HEK293 (cell line): Measurements from ENCODE around the gene BCL11B.

Experiments used
- IKZF3 ChIP-seq: fragments of 450-650 bp; IDR thresholded peaks from 2 replicates; pipeline ENCODE4 v1.5.0; 2018; ENCODE audit warnings: missing biosample characterization, mild to moderate bottlenecking, missing genetic modification characterization, moderate library complexity
- YY1 ChIP-seq: fragments of 450-650 bp; formaldehyde crosslinking; IDR thresholded peaks from 2 replicates; pipeline ENCODE4 v1.5.1; 2018; ENCODE audit warnings: missing biosample characterization, missing genetic modification characterization
- ZFP41 ChIP-seq: fragments of 450-650 bp; formaldehyde crosslinking; IDR thresholded peaks from 2 replicates; pipeline ENCODE4 v1.5.1; 2016; ENCODE audit warnings: missing biosample characterization, missing genetic modification characterization, borderline replicate concordance
- ZNF138 ChIP-seq: fragments of 450-650 bp; formaldehyde crosslinking; IDR thresholded peaks from 2 replicates; pipeline ENCODE4 v1.5.1; 2016; ENCODE audit warnings: missing biosample characterization, missing genetic modification characterization, borderline replicate concordance
- ZNF146 ChIP-seq: fragments of 450-650 bp; formaldehyde crosslinking; IDR thresholded peaks from 2 replicates; pipeline ENCODE4 v1.5.1; 2016; ENCODE audit warnings: missing biosample characterization, missing genetic modification characterization
- ZNF248 ChIP-seq: fragments of 450-650 bp; formaldehyde crosslinking; IDR thresholded peaks from 2 replicates; pipeline ENCODE4 v1.5.1; 2017; ENCODE audit warnings: missing biosample characterization, missing genetic modification characterization
- TF ChIP-seq, protein P1 (sequence below): fragments of 450-650 bp; formaldehyde crosslinking; IDR thresholded peaks from 2 replicates; pipeline ENCODE4 v1.5.1; 2016; ENCODE audit warnings: missing biosample characterization, missing genetic modification characterization
- TF ChIP-seq, protein P2 (sequence below): fragments of 450-650 bp; IDR thresholded peaks from 2 replicates; pipeline ENCODE4 v1.5.1; 2018; ENCODE audit warnings: missing biosample characterization, missing genetic modification characterization
- TF ChIP-seq, protein P3 (sequence below): fragments of 450-650 bp; formaldehyde crosslinking; IDR thresholded peaks from 2 replicates; pipeline ENCODE4 v1.5.1; 2016; ENCODE audit warnings: missing biosample characterization, missing genetic modification characterization
- TF ChIP-seq, protein P4 (sequence below): fragments of 450-650 bp; formaldehyde crosslinking; IDR thresholded peaks from 2 replicates; pipeline ENCODE4 v1.5.1; 2016; ENCODE audit warnings: missing biosample characterization, missing genetic modification characterization
- TF ChIP-seq, protein P5 (sequence below): fragments of 450-650 bp; formaldehyde crosslinking; IDR thresholded peaks from 2 replicates; pipeline ENCODE4 v1.5.1; 2016; ENCODE audit warnings: missing biosample characterization, missing genetic modification characterization
- TF ChIP-seq, protein P6 (sequence below): fragments of 450-650 bp; formaldehyde crosslinking; IDR thresholded peaks from 2 replicates; pipeline ENCODE4 v1.5.1; 2017; ENCODE audit warnings: missing biosample characterization, missing genetic modification characterization
- TF ChIP-seq, protein P7 (sequence below): fragments of 450-650 bp; formaldehyde crosslinking; IDR thresholded peaks from 2 replicates; pipeline ENCODE4 v1.5.1; 2016; ENCODE audit warnings: missing biosample characterization, missing genetic modification characterization

DNA sequence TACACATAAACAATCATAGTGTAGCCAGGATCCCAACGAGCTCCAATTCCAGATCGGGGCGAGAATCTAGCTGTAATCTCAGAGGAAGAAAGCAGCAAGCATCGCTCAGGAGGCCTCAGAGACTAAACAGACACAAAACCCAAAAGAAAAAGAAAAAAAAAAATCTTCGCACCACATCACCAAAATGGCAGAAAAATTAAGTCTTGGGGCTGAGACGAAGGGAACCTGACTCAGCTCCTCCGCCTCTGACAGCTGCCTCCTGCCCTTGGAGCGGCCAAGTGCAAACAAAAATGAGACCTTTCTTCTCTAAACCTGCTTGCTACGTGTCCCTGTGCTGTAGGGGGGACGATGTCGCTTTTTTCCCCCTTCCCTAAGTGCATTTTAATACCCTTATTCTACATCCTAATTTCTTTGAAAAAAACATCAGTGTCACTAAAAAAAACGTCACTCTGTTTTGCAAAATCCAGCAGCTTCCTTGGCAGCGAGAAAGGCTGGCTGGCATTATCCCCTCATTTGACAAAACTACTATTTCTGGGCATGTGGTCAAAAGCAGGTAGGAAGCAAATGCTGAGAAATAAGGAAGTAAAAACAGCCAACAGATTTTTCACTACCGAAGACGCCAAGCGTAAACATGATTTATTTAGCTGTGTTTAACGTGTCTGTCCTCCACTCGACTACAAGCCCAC lies 30.5 kb downstream of the BCL11B start:
- TF ChIP-seq, protein P1, sequence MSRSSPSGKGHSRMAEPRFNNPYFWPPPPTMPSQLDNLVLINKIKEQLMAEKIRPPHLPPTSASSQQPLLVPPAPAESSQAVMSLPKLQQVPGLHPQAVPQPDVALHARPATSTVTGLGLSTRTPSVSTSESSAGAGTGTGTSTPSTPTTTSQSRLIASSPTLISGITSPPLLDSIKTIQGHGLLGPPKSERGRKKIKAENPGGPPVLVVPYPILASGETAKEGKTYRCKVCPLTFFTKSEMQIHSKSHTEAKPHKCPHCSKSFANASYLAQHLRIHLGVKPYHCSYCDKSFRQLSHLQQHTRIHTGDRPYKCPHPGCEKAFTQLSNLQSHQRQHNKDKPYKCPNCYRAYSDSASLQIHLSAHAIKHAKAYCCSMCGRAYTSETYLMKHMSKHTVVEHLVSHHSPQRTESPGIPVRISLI: no peak
- no peak for TF ChIP-seq ZFP41 (tag by site-specific recombination)
- TF ChIP-seq, protein P2, sequence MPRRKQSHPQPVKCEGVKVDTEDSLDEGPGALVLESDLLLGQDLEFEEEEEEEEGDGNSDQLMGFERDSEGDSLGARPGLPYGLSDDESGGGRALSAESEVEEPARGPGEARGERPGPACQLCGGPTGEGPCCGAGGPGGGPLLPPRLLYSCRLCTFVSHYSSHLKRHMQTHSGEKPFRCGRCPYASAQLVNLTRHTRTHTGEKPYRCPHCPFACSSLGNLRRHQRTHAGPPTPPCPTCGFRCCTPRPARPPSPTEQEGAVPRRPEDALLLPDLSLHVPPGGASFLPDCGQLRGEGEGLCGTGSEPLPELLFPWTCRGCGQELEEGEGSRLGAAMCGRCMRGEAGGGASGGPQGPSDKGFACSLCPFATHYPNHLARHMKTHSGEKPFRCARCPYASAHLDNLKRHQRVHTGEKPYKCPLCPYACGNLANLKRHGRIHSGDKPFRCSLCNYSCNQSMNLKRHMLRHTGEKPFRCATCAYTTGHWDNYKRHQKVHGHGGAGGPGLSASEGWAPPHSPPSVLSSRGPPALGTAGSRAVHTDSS (tag by site-specific recombination): no peak
- TF ChIP-seq, protein P3, sequence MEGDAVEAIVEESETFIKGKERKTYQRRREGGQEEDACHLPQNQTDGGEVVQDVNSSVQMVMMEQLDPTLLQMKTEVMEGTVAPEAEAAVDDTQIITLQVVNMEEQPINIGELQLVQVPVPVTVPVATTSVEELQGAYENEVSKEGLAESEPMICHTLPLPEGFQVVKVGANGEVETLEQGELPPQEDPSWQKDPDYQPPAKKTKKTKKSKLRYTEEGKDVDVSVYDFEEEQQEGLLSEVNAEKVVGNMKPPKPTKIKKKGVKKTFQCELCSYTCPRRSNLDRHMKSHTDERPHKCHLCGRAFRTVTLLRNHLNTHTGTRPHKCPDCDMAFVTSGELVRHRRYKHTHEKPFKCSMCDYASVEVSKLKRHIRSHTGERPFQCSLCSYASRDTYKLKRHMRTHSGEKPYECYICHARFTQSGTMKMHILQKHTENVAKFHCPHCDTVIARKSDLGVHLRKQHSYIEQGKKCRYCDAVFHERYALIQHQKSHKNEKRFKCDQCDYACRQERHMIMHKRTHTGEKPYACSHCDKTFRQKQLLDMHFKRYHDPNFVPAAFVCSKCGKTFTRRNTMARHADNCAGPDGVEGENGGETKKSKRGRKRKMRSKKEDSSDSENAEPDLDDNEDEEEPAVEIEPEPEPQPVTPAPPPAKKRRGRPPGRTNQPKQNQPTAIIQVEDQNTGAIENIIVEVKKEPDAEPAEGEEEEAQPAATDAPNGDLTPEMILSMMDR: no peak
- TF ChIP-seq, protein P4, sequence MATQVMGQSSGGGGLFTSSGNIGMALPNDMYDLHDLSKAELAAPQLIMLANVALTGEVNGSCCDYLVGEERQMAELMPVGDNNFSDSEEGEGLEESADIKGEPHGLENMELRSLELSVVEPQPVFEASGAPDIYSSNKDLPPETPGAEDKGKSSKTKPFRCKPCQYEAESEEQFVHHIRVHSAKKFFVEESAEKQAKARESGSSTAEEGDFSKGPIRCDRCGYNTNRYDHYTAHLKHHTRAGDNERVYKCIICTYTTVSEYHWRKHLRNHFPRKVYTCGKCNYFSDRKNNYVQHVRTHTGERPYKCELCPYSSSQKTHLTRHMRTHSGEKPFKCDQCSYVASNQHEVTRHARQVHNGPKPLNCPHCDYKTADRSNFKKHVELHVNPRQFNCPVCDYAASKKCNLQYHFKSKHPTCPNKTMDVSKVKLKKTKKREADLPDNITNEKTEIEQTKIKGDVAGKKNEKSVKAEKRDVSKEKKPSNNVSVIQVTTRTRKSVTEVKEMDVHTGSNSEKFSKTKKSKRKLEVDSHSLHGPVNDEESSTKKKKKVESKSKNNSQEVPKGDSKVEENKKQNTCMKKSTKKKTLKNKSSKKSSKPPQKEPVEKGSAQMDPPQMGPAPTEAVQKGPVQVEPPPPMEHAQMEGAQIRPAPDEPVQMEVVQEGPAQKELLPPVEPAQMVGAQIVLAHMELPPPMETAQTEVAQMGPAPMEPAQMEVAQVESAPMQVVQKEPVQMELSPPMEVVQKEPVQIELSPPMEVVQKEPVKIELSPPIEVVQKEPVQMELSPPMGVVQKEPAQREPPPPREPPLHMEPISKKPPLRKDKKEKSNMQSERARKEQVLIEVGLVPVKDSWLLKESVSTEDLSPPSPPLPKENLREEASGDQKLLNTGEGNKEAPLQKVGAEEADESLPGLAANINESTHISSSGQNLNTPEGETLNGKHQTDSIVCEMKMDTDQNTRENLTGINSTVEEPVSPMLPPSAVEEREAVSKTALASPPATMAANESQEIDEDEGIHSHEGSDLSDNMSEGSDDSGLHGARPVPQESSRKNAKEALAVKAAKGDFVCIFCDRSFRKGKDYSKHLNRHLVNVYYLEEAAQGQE: no peak
- TF ChIP-seq, protein P5, sequence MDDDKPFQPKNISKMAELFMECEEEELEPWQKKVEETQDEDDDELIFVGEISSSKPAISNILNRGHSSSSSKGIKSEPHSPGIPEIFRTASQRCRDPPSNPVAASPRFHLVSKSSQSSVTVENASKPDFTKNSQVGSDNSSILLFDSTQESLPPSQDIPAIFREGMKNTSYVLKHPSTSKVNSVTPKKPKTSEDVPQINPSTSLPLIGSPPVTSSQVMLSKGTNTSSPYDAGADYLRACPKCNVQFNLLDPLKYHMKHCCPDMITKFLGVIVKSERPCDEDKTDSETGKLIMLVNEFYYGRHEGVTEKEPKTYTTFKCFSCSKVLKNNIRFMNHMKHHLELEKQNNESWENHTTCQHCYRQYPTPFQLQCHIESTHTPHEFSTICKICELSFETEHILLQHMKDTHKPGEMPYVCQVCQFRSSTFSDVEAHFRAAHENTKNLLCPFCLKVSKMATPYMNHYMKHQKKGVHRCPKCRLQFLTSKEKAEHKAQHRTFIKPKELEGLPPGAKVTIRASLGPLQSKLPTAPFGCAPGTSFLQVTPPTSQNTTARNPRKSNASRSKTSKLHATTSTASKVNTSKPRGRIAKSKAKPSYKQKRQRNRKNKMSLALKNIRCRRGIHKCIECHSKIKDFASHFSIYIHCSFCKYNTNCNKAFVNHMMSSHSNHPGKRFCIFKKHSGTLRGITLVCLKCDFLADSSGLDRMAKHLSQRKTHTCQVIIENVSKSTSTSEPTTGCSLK: no peak
- TF ChIP-seq ZNF138: no peak
- TF ChIP-seq, protein P6, sequence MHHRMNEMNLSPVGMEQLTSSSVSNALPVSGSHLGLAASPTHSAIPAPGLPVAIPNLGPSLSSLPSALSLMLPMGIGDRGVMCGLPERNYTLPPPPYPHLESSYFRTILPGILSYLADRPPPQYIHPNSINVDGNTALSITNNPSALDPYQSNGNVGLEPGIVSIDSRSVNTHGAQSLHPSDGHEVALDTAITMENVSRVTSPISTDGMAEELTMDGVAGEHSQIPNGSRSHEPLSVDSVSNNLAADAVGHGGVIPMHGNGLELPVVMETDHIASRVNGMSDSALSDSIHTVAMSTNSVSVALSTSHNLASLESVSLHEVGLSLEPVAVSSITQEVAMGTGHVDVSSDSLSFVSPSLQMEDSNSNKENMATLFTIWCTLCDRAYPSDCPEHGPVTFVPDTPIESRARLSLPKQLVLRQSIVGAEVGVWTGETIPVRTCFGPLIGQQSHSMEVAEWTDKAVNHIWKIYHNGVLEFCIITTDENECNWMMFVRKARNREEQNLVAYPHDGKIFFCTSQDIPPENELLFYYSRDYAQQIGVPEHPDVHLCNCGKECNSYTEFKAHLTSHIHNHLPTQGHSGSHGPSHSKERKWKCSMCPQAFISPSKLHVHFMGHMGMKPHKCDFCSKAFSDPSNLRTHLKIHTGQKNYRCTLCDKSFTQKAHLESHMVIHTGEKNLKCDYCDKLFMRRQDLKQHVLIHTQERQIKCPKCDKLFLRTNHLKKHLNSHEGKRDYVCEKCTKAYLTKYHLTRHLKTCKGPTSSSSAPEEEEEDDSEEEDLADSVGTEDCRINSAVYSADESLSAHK (tag by site-specific recombination): no peak
- TF ChIP-seq, protein P7, sequence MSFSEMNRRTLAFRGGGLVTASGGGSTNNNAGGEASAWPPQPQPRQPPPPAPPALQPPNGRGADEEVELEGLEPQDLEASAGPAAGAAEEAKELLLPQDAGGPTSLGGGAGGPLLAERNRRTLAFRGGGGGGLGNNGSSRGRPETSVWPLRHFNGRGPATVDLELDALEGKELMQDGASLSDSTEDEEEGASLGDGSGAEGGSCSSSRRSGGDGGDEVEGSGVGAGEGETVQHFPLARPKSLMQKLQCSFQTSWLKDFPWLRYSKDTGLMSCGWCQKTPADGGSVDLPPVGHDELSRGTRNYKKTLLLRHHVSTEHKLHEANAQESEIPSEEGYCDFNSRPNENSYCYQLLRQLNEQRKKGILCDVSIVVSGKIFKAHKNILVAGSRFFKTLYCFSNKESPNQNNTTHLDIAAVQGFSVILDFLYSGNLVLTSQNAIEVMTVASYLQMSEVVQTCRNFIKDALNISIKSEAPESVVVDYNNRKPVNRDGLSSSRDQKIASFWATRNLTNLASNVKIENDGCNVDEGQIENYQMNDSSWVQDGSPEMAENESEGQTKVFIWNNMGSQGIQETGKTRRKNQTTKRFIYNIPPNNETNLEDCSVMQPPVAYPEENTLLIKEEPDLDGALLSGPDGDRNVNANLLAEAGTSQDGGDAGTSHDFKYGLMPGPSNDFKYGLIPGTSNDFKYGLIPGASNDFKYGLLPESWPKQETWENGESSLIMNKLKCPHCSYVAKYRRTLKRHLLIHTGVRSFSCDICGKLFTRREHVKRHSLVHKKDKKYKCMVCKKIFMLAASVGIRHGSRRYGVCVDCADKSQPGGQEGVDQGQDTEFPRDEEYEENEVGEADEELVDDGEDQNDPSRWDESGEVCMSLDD: no peak
- TF ChIP-seq YY1 (tag by site-specific recombination): no peak
- no peak for TF ChIP-seq IKZF3
- TF ChIP-seq ZNF146 (tag by site-specific recombination): no peak
- no peak for TF ChIP-seq ZNF248 (tag by site-specific recombination)
